Omental fat pad (tissue), 4 donors: ENCODE results near the gene PTGER3. TPM values are rescaled to one million over a fixed set of nuclear protein-coding genes. Genes with fewer than 3 reads are reported as not detected.

Experiments
- ATAC-seq: fragments of 150-250 bp; one replicate; pipeline ENCODE4 v1.9.1; 2016; ENCODE audit warnings: mild to moderate bottlenecking, moderate library complexity; ENCODE audit not compliant: low FRiP score
- DNase-seq: peaks from one replicate; pipeline ENCODE4 v3.0.0-alpha.2; 2019; ENCODE audit warnings: low spot score
- total RNA-seq, 4 donors: library from RNA; depleted of rRNA; stranded (reverse); fragments of >200 nt; gene quantifications; one replicate each; pipeline ENCODE4 v1.1.0, GENCODE V29; 2016
- TF ChIP-seq, protein P1 (sequence below), 3 donors: fragments of 450-650 bp; IDR thresholded peaks; one replicate each; pipeline ENCODE4 v1.5.1; 2016 to 2017; ENCODE audit warnings: antibody characterized with exemption in 3 of 3, mild to moderate bottlenecking in 3 of 3, moderate library complexity in 2 of 3

PTGER3 gene
- total RNA-seq, 4 donors from 2014 or later = 27.0 to 343 (median 174) TPM

DNA sequence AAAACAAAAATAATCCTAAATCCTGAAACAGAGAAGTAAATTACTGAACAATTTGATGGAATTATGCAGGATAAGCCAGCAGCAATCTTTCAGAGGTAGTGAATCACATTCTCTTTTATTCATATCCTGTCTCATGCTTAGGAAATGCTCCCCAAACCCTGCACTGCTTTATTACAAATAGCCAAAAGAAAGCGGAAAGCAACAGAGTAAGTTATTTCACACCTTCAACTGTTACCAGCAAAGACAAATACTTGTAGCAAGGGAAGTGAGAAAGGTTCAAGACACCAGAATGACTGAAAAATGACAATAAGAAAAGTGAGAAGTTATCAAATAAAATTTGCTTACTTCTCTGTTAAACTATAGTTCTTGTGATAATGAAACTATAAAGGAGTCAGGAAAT lies 27.1 kb upstream of the PTGER3 start:
- no peak for DNase-seq
- TF ChIP-seq, protein P1, sequence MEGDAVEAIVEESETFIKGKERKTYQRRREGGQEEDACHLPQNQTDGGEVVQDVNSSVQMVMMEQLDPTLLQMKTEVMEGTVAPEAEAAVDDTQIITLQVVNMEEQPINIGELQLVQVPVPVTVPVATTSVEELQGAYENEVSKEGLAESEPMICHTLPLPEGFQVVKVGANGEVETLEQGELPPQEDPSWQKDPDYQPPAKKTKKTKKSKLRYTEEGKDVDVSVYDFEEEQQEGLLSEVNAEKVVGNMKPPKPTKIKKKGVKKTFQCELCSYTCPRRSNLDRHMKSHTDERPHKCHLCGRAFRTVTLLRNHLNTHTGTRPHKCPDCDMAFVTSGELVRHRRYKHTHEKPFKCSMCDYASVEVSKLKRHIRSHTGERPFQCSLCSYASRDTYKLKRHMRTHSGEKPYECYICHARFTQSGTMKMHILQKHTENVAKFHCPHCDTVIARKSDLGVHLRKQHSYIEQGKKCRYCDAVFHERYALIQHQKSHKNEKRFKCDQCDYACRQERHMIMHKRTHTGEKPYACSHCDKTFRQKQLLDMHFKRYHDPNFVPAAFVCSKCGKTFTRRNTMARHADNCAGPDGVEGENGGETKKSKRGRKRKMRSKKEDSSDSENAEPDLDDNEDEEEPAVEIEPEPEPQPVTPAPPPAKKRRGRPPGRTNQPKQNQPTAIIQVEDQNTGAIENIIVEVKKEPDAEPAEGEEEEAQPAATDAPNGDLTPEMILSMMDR (IDR thresholded peaks at IDR 0.05) = no peak
- no peak for ATAC-seq

DNA sequence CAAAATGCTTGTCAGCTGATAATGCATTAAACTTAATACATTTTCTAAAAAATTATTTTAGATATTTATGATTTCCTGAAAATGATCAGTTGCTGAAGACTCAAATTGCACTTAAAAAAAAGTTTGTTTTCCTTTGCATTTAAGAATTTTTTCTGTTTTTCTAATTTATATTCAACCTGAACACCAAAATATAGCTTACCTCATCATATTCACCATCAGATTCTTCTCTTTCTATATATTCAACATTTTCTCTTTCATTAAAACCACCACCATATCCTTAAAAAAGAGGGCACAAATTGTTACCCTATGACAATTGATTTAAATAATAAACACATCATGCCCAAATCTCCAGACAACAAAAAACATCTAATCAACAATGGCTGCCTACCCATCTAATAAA lies 24.7 kb upstream of the PTGER3 start:
- DNase-seq (no peak), ATAC-seq (no peak)
- TF ChIP-seq, protein P1 (IDR thresholded peaks at IDR 0.05) = no peak

DNA sequence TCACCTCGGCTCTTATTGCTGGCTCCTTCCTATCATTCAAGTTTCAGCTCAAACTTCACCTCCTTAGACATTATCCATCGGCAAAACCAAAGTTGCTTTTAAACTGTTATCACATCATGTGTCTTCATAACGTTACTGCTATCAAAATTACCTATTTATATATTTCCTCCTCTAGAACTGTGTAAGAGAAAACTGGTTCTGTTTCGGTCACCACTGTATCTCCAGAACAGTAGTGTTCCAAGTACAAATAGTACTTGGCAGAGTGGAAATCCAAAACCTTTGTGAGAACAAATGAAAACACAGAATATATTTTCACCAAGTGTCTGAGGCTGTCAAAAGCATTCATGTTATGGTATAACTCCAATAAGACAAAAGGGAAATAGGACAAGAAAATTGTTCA lies 24.1 kb upstream of the PTGER3 start:
- TF ChIP-seq, protein P1 (IDR thresholded peaks at IDR 0.05) = no peak
- DNase-seq = no peak
- no peak for ATAC-seq

DNA sequence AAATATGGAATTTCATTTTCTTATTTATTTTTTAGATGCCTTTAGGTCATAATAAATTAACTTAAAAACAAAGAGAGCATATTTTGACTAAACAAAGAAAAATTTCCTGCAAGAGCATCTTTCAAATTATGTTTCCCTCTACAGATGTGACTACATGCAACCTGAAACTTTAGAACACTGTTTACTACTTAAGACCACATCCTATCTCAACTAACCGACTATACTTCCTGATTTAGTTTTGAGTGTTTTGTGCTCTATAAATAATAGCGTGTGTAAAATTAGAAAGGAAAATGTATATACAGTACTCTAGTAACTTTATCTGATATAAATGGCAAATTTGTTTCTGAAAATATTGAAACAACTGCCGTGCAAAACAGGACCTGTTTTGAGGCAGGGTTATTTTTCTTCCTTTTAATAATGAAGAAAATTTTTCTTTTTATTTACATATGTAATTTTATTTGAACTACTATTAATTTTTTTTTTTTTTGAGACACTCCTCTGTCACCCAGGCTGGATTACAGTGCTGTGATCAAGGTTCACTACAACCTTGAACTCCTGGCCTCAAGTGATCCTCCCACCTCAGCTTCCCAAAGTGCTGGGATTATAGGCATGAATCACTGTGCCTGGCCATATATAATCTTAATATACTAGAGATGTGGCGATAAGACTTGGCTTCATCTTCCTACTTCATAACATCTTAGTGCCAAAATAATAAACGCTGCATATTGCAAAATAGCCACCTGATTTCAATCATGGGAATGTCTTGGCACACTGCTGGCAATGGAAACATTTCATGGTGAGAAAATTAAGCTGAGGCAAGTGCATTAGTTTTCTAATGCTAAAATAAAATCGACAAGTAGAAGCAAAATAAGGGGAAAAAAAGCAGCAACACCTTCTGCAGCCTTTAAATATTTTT lies 21.0 kb upstream of the PTGER3 start:
- ATAC-seq (no peak), DNase-seq (no peak)
- TF ChIP-seq, protein P1 (IDR thresholded peaks at IDR 0.05) = no peak

DNA sequence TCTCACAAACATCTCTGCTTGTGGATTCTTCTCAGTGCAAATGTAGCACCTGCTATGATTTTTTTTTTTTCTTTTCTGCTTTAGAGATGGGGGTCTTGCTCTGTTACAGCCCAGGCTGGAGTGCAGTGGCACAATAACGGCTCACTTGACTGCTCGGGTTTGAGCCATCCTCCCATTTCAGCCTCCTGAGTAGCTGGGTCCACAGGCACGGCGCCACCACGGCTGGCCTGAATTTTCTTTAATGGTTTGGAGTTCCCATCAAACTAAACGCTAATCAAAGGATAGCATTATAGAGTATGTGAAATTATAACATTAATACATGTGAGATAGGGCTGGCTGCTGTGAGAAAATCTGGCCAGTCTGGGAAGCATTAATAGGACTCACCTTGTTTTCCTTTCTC lies 7.2 kb upstream of the PTGER3 start:
- TF ChIP-seq, protein P1 (IDR thresholded peaks at IDR 0.05) = no peak
- no peak for ATAC-seq
- no peak for DNase-seq

DNA sequence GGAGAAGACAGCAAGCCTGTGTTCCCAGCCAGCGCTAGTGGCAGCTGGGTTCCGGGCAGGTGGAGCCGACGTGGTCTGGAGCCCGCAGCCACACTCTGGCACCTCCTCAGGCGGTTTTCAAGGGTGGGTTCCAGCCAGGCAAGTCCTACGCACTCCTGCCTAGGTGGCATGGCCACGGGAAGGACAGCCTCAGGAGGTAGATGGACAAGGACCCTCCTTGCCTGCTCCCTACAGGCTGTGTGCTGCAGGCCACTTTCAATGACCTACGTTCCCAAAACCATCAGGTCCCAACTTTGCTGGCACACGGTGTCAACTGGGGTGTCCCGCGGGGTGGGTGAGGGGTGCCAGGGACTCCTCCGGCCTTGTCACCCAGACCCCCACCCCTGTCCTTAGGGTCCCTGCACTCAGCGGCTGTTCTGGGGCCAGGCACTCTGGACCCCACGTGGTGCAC lies 6.7 kb upstream of the PTGER3 start:
- ATAC-seq (no peak), DNase-seq (no peak)
- TF ChIP-seq, protein P1 (IDR thresholded peaks at IDR 0.05) = no peak

DNA sequence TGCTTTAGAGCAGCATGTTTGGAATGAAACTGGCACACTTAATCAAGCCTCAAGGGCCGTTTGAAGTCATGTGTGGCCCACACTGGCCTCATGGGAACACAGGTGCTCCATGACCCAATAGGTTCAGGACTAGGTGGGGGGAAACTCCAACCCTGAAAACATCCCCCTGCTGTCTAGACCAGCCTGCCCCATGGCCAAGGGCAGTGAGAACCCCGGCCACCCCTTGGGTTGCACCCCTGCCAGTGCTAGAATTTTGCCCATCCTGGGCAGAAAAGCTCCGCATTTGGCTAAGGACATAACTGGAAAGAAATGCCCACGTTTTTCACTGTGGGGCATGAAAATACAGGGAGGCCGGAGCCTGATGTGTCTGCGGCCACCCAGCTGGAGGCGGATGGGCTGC lies 6.1 kb upstream of the PTGER3 start:
- ATAC-seq (no peak), DNase-seq (no peak)
- TF ChIP-seq, protein P1 (IDR thresholded peaks at IDR 0.05) = no peak
